Measurements from ENCODE around the gene U2AF2.

Gene U2AF2

DNA sequence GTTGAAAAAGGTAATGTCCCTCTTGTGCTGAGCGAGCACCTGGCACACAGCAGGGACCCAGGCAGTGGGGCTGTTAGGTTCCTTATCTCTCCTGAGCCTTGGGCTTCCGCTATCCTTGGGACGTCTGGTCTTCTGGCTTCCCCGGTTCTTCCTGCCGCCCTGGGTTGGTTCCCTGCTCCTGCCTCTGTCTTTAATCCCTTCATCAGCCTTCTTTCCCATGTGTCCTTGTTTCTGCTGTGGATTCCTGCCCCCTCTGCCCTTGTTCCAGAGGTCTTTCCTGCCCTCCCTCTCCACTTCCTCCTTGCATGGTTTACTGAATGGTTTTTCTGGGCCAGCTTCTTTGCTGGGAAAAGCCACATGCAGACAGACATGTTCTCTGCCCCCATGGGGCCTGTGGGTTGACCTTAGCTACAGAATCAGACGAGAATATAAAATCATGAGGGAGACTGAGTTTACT, 22.8 kb downstream of the U2AF2 start:
- DNase-seq, result no peak

DNA sequence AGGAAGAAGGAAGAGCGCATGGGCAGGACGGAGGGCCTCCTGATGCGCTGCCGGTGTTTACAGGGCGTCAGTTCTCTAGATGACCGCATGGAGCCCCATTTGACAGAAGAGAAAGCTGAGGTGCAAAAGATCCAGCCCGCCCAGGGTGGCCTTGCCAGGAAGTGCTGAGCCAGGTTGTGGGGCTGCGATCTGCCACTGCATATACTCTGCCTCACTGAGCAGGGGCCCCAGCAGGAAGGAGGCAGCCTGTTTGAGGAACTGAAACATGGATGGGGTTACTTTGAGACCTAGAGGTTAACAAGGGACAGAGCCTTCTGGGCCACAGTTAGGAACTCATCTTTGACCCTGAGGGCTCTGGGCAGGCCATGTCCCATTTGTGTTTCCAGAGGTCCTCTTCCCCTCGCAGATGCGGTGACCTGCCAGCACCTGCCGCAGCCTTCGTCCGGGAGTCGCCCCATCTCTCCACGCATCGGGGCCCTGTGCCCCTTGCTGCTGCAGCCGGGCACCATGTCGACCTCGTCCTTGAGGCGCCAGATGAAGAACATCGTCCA, 23.4 kb downstream of the U2AF2 start:
- DNase-seq, result peak; percentile 79

GRCh38 chr19:55679343-55680257, 24.8 kb downstream of the U2AF2 start:
- no peak for DNase-seq

- DNase-seq, result no peak
Measured at GRCh38 chr19:55680339-55681130, 25.7 kb downstream of the U2AF2 start.

DNA sequence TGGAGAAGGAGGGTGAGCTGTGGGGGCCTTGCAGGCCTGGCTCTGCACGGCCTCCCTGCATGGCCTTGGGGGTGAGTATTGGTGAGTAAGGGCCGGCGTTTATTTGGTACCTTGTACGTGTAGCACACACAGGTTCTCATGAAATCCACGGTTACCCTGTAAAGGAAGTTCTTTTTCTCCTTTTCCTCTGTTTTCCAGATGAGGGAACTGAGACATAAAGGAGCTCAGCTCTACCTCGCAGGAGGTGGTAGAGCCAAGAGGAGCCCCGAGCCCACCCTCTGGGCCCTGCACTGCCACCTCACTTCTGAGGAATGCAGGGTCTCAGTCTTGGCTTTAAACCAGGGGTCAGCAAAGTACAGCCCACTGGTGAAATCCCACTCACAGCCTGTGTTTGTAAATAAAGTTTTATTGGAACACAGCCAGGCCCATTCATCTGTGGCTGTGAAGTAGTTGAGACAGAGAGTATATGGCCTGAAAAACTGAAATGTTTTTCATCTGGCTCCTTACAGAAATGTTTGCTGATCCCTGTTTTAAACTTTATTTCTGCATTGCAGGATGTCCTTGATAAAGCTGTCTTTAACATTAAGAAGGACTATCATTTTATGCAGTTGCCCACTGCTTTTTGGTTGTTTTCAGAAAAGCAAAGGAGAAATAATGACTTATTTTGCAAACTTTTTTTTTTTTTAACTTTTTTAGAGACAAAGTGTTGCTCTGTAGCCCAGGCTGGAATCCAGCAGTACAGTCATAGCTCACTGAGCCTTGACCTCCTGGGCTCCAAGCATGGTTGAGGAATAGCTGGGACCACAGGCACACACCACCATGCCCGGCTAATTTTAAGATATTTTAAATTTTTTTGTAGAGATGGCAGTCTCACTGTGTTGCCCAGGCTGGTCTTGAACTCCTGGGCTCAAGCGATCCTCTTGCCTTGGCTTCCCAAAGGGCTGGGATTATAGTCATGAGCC, 26.6 kb downstream of the U2AF2 start:
- no peak for DNase-seq

- DNase-seq, result no peak
Measured at GRCh38 chr19:55683449-55684261, 28.8 kb downstream of the U2AF2 start.

DNA sequence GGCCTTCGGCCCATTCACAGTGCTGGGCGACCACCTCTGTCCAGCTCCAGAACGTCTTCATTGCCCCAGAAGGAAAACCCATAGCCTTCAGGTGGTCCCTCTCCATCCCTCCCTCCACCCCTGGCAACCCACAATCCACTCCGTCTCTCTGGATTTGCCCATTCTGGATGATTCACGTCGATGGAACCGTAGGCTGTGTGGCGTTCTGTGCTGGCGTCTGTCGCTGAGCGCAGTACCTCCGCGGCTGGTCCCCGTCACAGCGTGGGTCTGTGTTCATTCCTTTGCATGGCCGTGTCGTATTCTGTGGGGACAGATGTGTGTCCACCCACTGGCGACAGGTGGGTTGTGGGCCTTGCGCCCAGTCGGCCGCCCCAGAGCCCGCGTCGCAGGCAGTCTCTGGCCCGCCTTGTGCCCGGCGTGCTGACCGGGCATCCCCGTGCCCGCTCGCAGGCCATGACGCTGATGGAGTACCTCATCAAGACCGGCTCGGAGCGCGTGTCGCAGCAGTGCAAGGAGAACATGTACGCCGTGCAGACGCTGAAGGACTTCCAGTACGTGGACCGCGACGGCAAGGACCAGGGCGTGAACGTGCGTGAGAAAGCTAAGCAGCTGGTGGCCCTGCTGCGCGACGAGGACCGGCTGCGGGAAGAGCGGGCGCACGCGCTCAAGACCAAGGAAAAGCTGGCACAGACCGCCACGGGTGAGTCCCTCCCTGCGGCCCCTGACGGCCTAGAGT, 30.3 kb downstream of the U2AF2 start:
- DNase-seq, result no peak

DNA sequence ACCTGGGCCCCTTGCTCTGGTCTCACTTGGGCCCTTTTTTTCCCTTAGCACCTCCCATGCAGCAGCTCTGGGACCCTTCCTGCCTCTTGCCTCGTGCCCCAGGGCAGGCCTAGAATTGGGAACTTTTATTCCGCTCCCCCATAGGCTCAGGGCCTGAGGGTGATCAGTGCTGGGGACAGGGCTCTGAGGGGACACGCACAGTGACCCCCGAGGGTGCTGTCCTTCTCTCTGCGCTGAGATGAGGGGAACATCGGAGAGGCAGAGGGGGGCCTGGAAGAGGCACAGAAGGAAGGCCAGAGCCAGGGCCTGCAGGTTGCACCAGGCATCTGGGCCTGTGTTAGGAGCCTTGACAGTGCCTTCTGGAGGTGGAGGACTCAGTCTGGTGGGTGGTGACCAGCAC, 30.9 kb downstream of the U2AF2 start:
- no peak for DNase-seq

DNA sequence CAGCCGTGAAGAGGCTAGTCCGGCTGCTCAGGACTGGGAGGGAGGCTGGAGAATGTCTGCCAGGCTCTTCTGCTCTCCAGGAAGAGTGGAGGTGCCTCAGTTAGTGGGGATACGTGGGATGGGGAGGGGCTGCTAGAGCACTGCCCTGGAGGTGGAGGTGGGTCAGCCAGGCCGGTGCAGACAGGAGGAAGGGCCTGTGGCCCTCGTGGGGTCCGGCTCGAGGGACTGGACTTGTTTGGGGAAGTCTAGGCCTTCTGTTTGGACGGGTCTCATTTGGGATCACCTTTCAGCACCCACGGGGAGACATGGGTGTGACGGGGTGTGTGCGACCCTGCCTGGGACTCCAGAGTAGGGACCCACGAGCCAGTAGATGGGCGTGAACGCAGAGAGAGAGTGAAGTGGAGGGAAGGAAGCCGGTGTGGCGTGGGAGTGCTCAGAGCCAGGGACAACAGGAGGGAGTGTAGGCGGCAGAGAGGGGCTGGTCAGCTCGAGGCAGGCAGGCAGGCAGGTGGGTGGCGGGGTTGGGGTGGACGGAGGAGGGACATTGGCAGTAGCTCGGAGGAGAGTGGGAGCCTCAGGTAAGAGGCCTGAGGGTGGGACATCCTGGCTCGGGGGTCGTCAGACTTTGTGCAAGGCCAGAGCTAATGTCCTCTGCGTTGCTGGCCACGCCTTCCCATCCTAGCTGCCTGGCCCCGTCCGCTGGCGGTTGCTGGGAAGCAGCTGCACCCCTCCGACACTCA, 31.6 kb downstream of the U2AF2 start:
- DNase-seq, result no peak

DNA sequence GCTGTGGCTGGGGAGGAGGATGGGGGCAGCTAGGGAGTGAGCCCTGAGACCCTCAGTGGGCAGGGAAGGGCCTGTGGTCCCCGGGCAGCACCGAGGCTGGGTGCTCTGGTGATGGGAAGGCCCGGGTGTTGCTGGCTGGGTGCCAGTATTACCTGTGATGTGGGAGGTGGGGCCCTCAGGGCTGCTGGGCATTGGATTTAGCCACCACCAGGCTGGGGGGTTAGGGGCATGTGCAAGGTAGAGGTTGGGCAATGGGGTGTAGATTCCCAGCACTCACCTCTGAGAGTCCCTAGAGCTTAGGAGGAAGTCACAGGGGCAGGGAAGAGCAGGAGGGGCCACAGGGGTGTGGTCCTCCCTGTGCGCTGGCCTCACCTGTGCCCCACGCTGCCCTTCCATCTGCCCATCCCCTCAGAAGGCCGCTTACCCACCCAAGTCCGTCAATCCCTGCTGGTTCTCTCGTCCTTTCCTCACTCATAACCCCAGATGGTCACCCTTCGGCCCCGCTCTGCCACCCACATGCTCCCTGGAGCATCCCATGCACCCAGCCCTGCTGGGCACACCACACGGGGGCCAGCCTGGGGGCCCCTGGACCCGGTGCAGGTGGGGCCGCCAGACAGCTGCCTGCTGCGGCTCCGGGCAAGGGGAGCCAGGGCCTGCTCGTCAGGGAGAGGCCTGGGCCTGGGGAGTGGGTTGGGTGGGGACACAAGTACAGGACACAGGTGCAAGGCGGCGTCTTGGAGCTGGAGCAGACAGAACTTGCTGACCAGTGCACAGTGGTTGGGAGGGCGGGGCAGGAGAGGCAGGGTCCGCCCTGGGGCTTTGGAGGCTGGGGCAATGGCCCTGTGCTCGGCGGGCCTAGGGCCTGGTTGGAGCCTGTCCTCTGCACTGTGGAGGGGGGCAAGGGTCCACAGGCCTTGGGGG, 32.7 kb downstream of the U2AF2 start:
- DNase-seq, result no peak

- DNase-seq, result no peak
Measured at GRCh38 chr19:55688422-55689218, 33.8 kb downstream of the U2AF2 start.

DNA sequence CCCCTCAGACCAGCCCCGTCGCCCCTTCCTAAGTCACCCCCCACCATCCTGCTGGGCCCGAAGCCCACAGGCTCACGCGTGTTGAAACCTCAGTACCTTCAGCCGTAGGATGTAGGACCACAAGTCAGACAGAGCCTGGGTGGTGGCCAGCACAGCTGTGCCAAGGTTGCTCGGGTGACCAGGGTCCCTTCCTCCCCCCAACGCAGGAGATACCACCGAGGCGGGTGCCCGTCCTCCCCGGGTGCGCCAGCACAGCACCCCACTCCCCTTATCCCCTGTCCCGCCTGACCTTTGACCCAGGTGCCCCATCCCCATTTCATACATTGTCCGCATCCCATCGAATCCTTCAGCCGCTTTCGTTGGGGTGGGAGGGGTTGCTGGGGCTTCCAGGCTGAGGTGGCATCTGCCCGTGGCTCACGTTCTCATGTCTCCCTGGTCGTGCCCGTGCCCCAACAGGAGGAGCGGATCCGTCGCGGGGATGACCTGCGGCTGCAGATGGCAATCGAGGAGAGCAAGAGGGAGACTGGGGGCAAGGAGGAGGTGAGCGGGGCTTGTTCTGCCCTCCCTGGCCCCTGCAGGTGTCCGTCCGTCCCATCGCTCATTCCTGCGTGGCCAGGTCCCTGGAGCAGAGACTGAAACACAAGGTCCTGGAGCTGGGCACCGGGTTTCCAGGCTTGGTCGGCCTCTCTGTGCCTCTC, 34.7 kb downstream of the U2AF2 start:
- no peak for DNase-seq

GRCh38 chr19:55690109-55690768, 35.4 kb downstream of the U2AF2 start:
- DNase-seq, result no peak

DNA sequence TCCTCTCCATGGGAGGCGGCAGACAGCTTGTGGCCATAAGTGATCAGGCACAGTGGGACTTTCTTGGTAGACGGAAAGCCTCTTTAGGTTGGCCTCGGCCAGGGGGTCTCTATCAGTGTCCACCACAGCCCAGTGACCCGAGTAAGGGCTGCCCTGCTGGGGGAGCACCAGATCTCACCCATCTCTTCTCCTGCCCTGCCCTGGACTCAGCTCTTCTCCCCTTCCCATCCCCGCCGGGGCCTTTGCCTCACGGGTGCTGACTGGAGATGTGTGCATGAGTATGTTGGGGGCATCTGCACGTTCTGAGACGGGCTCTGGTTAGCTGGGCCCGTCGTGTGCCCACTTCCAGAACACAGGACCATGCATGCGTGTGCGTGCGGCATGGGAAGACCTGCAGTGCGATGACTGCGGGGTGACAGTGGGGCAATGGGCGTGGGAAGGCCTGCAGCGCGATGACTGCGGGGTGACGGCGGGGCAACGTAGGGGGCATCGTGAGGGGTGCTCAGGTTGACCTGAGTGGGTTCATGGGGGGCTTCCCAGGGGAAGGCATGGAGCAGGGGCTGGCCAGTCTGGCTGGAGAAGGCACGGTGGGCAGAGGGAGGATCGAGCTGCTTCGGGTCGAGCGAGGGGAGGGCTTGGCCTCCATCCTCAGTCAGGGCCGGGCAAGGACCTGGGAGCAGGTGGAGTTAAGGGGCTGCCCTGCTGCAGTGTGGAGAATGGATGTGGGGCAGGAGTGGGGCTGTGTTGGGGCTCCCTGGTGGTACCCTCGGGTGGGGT, 36.1 kb downstream of the U2AF2 start:
- DNase-seq, result no peak

GRCh38 chr19:55691561-55692481, 37.0 kb downstream of the U2AF2 start:
- DNase-seq, result no peak

All from inflammatory macrophage treated with lipopolysaccharide for 4 hours (primary cell).